HCT116 (cell line): Measurements from ENCODE around the gene LEKR1. TPM values are rescaled to one million over a fixed set of nuclear protein-coding genes. Genes with fewer than 3 reads are reported as not detected.
"Not testable (repeated sequence)": the region's sequence is repeated elsewhere in the genome, so short reads cannot be mapped to it uniquely, and the experiment has no call there.

Experiments used
- ATAC-seq: fragments of 200-7000 bp; cut with Tn5 transposase; 2 replicates; pipeline ENCODE4 v1.9.1; 2020; ENCODE audit warnings: mild to moderate bottlenecking, moderate library complexity
- BruUV-seq: library from RNA; stranded (reverse); fragments of 400-500 nt; replicated peaks from 2 replicates; lab custom pipeline; 2021; lab: Mats Ljungman, UMichigan
- CTCF ChIA-PET: fragments of 300-600 bp; sonication (Branson Sonifier 250); formaldehyde crosslinking; loops from one replicate; lab custom pipeline; 2021; ENCODE audit warnings: antibody characterized with exemption; lab: Charles Lee
- POLR2A ChIA-PET: fragments of 300-600, 350-600 bp; sonication (Branson Sonifier 250); formaldehyde crosslinking; loops from one replicate; lab custom pipeline; 2021; ENCODE audit warnings: antibody characterized with exemption; lab: Charles Lee
- RAD21 ChIA-PET, 2 experiments: fragments of 300-600 bp; sonication (Branson Sonifier 250); formaldehyde crosslinking; loops; one replicate each; lab custom pipeline; 2023; ENCODE audit warnings: low total read pairs in 2 of 2; ENCODE audit not compliant: uncharacterized antibody in 2 of 2, unreplicated experiment in 2 of 2, low non-redundant PET in 1 of 2; lab: Charles Lee
- DNase-seq: peaks from one replicate; pipeline ENCODE4 v3.0.0-alpha.2; 2010; ENCODE audit warnings: low read depth, low spot score
- H2AFZ ChIP-seq: fragments of 200-600 bp; shearing (Covaris generic), sonication (generic); 2 replicates; pipeline ENCODE4 v1.6.1; 2017; ENCODE audit warnings: low read depth, mixed run types, mixed read lengths, antibody characterized with exemption, low read length; ENCODE audit not compliant: poor library complexity, severe bottlenecking
- H3K27ac ChIP-seq: 2 replicates; pipeline ENCODE4 v1.5.1; 2012; ENCODE audit warnings: low read depth, low read length
- H3K27me3 ChIP-seq: fragments of 200-600 bp; sonication (generic); 2 replicates; pipeline ENCODE4 v1.6.1; 2016; ENCODE audit warnings: mixed run types, low read length, mixed read lengths; ENCODE audit not compliant: insufficient read depth
- H3K36me3 ChIP-seq, 2 experiments: fragments of 200-500 bp in 1 of 2; fragments of 200-600 bp in 1 of 2; sonication (Bioruptor generic) in 1 of 2; sonication (generic) in 1 of 2; 2 replicates each; pipeline versions ENCODE4 v1.5.1 to v1.6.1; 2014 to 2016; ENCODE audit warnings: low read length in 2 of 2, inconsistent platforms in 1 of 2, mixed read lengths in 1 of 2, mixed run types in 1 of 2; ENCODE audit not compliant: insufficient read depth in 2 of 2, control insufficient read depth in 1 of 2
- H3K4me1 ChIP-seq, 2 experiments: fragments of 200-600 bp in 1 of 2; sonication (generic) in 1 of 2; 2 replicates each; pipeline versions ENCODE4 v1.5.1 to v1.6.1; 2012 to 2017; ENCODE audit warnings: low read length in 2 of 2, inconsistent platforms in 1 of 2, mild to moderate bottlenecking in 1 of 2, mixed read lengths in 1 of 2, mixed run types in 1 of 2, moderate library complexity in 1 of 2; ENCODE audit not compliant: insufficient read depth in 2 of 2, control insufficient read depth in 1 of 2
- H3K4me2 ChIP-seq: fragments of 200-600 bp; sonication (generic); 2 replicates; pipeline ENCODE4 v1.6.1; 2017; ENCODE audit warnings: mixed run types, low read length, mixed read lengths
- H3K4me3 ChIP-seq, 2 experiments: fragments of 200-600 bp in 1 of 2; sonication (generic) in 1 of 2; replicated peaks in 1 of 2; 2 replicates each; pipeline ENCODE4 v1.5.1; 2011 to 2016; ENCODE audit warnings: low read length in 2 of 2, control low read depth in 1 of 2, low read depth in 1 of 2, mild to moderate bottlenecking in 1 of 2, mixed read lengths in 1 of 2, mixed run types in 1 of 2
- H3K79me2 ChIP-seq: fragments of 200-600 bp; sonication (generic); 2 replicates; pipeline ENCODE4 v1.6.1; 2017; ENCODE audit warnings: mild to moderate bottlenecking, mixed run types, low read length, moderate library complexity, mixed read lengths; ENCODE audit not compliant: insufficient read depth
- H3K9ac ChIP-seq: fragments of 200-600 bp; sonication (generic); 2 replicates; pipeline ENCODE4 v1.6.1; 2016; ENCODE audit warnings: low read length, mixed read lengths
- H3K9me2 ChIP-seq: fragments of 200-600 bp; sonication (generic), shearing (Covaris generic); 2 replicates; pipeline ENCODE4 v1.6.1; 2017; ENCODE audit warnings: mixed run types, mild to moderate bottlenecking, moderate library complexity; ENCODE audit not compliant: insufficient read depth
- H3K9me3 ChIP-seq, 2 experiments: fragments of 200-500 bp in 1 of 2; fragments of 200-600 bp in 1 of 2; sonication (Bioruptor generic) in 1 of 2; sonication (generic) in 1 of 2; 2 replicates each; pipeline ENCODE4 v1.6.1; 2014 to 2017; ENCODE audit warnings: low read length in 2 of 2, mixed read lengths in 2 of 2, inconsistent platforms in 1 of 2, low read depth in 1 of 2, mild to moderate bottlenecking in 1 of 2, mixed run types in 1 of 2, moderate library complexity in 1 of 2; ENCODE audit not compliant: control insufficient read depth in 1 of 2, insufficient read depth in 1 of 2
- H4K20me1 ChIP-seq: fragments of 200-600 bp; sonication (generic), shearing (Covaris generic); 2 replicates; pipeline ENCODE4 v1.6.1; 2017; ENCODE audit warnings: mixed run types, mild to moderate bottlenecking, moderate library complexity; ENCODE audit not compliant: insufficient read depth
- CBX3 ChIP-seq: IDR thresholded peaks from 2 replicates; pipeline ENCODE4 v1.6.1; 2012; ENCODE audit warnings: low read depth
- CEBPB ChIP-seq: IDR thresholded peaks from 2 replicates; pipeline ENCODE4 v1.6.1; 2012; ENCODE audit warnings: low read depth
- CTCF ChIP-seq, 3 experiments: fragments of 200-600 bp in 1 of 3; sonication (generic) in 1 of 3; IDR thresholded peaks in 2 of 3; conservative IDR thresholded peaks in 1 of 3; 2 replicates each; pipeline ENCODE4 v1.5.1; 2012 to 2017; ENCODE audit warnings: low read depth in 2 of 3, low read length in 2 of 3, antibody characterized with exemption in 1 of 3, borderline replicate concordance in 1 of 3, control low read depth in 1 of 3, mild to moderate bottlenecking in 1 of 3, mixed read lengths in 1 of 3, mixed run types in 1 of 3, moderate library complexity in 1 of 3; ENCODE audit not compliant: insufficient read depth in 1 of 3
- ELF1 ChIP-seq: IDR thresholded peaks from 2 replicates; pipeline ENCODE4 v1.6.1; 2012; ENCODE audit warnings: low read depth, borderline replicate concordance
- EZH2 ChIP-seq: fragments of 200-600 bp; sonication (generic); IDR thresholded peaks from 2 replicates; pipeline ENCODE4 v1.6.1; 2017; ENCODE audit warnings: antibody characterized with exemption, mixed run types
- EZH2phosphoT487 ChIP-seq: fragments of 200-600 bp; IDR thresholded peaks from 2 replicates; pipeline ENCODE4 v1.6.1; 2018; ENCODE audit warnings: antibody characterized with exemption, borderline replicate concordance
- FOSL1 ChIP-seq: IDR thresholded peaks from 2 replicates; pipeline ENCODE4 v1.6.1; 2012; ENCODE audit warnings: low read depth
- JUND ChIP-seq: IDR thresholded peaks from 2 replicates; pipeline ENCODE4 v1.6.1; 2012
- POLR2AphosphoS5 ChIP-seq: IDR thresholded peaks from 2 replicates; pipeline ENCODE4 v1.6.1; 2011; ENCODE audit warnings: mild to moderate bottlenecking, low read depth, low read length, moderate library complexity
- RAD21 ChIP-seq: IDR thresholded peaks from 2 replicates; pipeline ENCODE4 v1.6.1; 2012; ENCODE audit warnings: low read depth, mild to moderate bottlenecking
- REST ChIP-seq: IDR thresholded peaks from 2 replicates; pipeline ENCODE4 v1.6.1; 2012; ENCODE audit warnings: low read depth
- SIN3A ChIP-seq: IDR thresholded peaks from 2 replicates; pipeline ENCODE4 v1.6.1; 2012; ENCODE audit warnings: low read depth
- SP1 ChIP-seq: IDR thresholded peaks from 2 replicates; pipeline ENCODE4 v1.6.1; 2012; ENCODE audit warnings: low read depth
- SRF ChIP-seq: IDR thresholded peaks from 2 replicates; pipeline ENCODE4 v1.6.1; 2012; ENCODE audit warnings: low read depth
- YY1 ChIP-seq: IDR thresholded peaks from 2 replicates; pipeline ENCODE4 v1.6.1; 2011; ENCODE audit warnings: low read length, low read depth, moderate library complexity, mild to moderate bottlenecking; ENCODE audit not compliant: insufficient replicate concordance; ENCODE audit errors: extremely low read depth
- ZFX ChIP-seq: fragments of 450-650 bp; IDR thresholded peaks from 2 replicates; pipeline ENCODE4 v1.6.1; 2017
- ZNF274 ChIP-seq: fragments of 200-500 bp; sonication (Bioruptor generic); IDR thresholded peaks from 2 replicates; pipeline ENCODE4 v1.6.1; 2014; ENCODE audit warnings: mild to moderate bottlenecking, low read depth, low read length, inconsistent platforms
- intact Hi-C: fragments of 100-400 bp; cut with micrococcal nuclease; formaldehyde crosslinking; loops from 2 replicates; pipeline ENCODE4 v1.10.0; 2022
- total RNA-seq: library from RNA; stranded (reverse); gene quantifications from one replicate; pipeline ENCODE4 v1.2.1, GENCODE V29; 2021; ENCODE audit not compliant: unreplicated experiment

Gene LEKR1
- total RNA-seq, 1 experiment from 2014 or later = 2.1 TPM

- H3K4me1 ChIP-seq, ATAC-seq, BruUV-seq, H3K9me3 ChIP-seq, H3K4me2 ChIP-seq, RAD21 ChIA-PET, H3K27me3 ChIP-seq, CTCF ChIA-PET, H3K4me3 ChIP-seq, H3K9ac ChIP-seq, H4K20me1 ChIP-seq, H2AFZ ChIP-seq, H3K36me3 ChIP-seq, POLR2A ChIA-PET, H3K27ac ChIP-seq, H3K79me2 ChIP-seq, intact Hi-C loops, DNase-seq, H3K9me2 ChIP-seq: not testable (repeated sequence)
Measured at GRCh38 chr3:156914300-156914699, 88.1 kb downstream of the LEKR1 start.

GRCh38 chr3:156915372-156915771 lies 89.2 kb downstream of the LEKR1 start:
- BruUV-seq = no TSS peak
- no peaks in the 10 kb centered on the region for H3K4me1 ChIP-seq
- H3K27ac ChIP-seq = no peak overlapping the region
- no peaks in the 10 kb centered on the region for H3K9me3 ChIP-seq
- ChIA-PET POLR2A (no interaction called here), RAD21 (no interaction called here), CTCF (no interaction called here)
- no peaks in the 10 kb centered on the region for H3K9me2 ChIP-seq
- no peaks in the 10 kb centered on the region for H3K36me3 ChIP-seq
- DNase-seq = no peak
- H3K79me2 ChIP-seq = no peaks in the 10 kb centered on the region
- ATAC-seq = no peak
- H3K9ac ChIP-seq = no peak overlapping the region
- intact Hi-C loops = no loop called here
- no peaks in the 10 kb centered on the region for H4K20me1 ChIP-seq
- H2AFZ ChIP-seq = no peak overlapping the region
- no peak overlapping the region for H3K4me3 ChIP-seq
- H3K27me3 ChIP-seq = no peaks in the 10 kb centered on the region
- no peak overlapping the region for H3K4me2 ChIP-seq
- no peak for TF ChIP-seq YY1
- no peak for TF ChIP-seq SP1
- TF ChIP-seq POLR2AphosphoS5 = no peak
- TF ChIP-seq ELF1 = no peak
- TF ChIP-seq JUND = no peak
- no peak for TF ChIP-seq CEBPB
- TF ChIP-seq SIN3A = no peak
- no peak for TF ChIP-seq CBX3
- no peak for TF ChIP-seq REST
- TF ChIP-seq ZFX = no peak
- TF ChIP-seq ZNF274 = no peak
- TF ChIP-seq EZH2 = no peak
- TF ChIP-seq SRF = no peak
- no peak for TF ChIP-seq EZH2phosphoT487
- no peak for TF ChIP-seq CTCF (IDR thresholded peaks at IDR 0.05 in 2 of 3, conservative IDR thresholded peaks at IDR 0.05 in 1 of 3; ENCODE audit: borderline replicate concordance in 1 of 3, insufficient read depth in 1 of 3, low read depth in 2 of 3, low read length in 2 of 3)
- TF ChIP-seq RAD21 = no peak
- TF ChIP-seq FOSL1 = no peak
